Measurements from ENCODE around the gene KLF1.
"Not testable (repeated sequence)": the region's sequence is repeated elsewhere in the genome, so short reads cannot be mapped to it uniquely, and the experiment has no call there.

KLF1 gene

DNA sequence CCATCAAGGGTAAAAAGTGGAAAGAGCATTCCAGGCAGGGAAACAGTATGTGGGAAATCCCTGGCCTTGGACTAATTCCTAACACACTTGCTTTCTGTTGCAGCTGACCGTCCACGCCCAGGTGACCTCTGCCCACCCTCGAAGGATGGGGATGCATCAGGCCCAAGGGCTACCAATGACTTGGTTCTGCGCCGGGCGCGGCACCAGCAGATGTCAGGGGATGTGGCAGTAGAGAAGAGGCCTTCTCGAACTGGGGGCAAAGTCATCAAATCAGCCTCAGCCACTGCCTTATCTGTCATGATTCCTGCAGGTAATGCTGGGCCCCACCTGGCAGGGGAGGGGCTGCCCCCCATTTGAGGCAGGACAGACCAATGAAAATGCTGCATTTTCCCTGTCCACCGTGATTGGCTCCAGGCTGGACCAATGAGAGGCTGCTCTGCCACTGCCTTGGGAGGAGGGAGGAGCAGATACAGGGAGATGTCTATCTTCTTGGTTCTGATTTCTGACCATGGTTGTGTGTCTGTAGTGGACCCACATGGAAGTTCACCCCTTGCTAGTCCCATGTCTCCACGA is 18.4 kb downstream of the KLF1 start:
- DNase-seq (ENCODE audit: extremely low read depth in 1 of 2, low read depth in 1 of 2) = no peak

DNA sequence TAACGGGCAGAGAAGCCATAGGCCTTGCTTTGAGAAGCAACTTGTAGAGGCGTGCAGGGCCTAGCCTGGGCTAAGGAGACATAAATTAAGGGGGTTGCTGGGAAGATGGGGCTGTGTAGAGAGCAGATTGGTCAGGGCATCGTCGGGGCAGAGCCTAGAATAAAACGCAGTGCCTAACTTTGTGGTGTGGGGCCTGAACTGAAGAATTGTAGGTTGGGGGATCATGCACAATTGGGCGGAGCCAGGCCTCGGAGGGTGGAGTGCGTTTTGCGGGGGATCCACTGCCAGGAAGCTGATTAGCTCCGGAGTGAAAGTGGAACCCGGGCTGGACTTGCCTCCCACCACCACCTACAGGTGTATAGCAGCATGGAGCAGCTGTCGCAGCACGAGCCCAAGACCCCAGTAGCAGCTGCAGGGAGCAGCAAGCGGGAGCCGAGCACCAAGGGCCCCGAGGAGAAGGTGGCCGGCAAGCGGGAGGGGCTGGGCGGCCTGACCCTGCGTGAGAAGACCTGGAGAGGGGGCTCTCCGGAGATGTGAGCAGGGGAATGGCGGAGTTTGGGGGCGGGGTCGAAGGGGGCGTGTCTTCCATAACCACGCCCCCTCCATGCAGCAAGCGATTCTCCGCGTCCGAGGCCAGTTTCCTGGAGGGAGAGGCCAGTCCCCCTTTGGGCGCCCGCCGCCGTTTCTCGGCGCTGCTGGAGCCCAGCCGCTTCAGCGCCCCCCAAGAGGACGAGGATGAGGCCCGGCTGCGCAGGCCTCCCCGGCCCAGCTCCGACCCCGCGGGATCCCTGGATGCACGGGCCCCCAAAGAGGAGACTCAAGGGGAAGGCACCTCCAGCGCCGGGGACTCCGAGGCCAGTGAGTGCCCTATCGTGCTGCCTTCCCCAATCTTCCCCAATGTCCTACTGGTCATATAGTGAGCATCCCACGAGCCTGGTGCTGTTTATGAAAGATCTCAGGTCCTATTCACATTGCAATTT is 19.6 kb downstream of the KLF1 start:
- DNase-seq (ENCODE audit: extremely low read depth in 1 of 2, low read depth in 1 of 2) = peak in 1 of 2 donors; percentile 39

DNA sequence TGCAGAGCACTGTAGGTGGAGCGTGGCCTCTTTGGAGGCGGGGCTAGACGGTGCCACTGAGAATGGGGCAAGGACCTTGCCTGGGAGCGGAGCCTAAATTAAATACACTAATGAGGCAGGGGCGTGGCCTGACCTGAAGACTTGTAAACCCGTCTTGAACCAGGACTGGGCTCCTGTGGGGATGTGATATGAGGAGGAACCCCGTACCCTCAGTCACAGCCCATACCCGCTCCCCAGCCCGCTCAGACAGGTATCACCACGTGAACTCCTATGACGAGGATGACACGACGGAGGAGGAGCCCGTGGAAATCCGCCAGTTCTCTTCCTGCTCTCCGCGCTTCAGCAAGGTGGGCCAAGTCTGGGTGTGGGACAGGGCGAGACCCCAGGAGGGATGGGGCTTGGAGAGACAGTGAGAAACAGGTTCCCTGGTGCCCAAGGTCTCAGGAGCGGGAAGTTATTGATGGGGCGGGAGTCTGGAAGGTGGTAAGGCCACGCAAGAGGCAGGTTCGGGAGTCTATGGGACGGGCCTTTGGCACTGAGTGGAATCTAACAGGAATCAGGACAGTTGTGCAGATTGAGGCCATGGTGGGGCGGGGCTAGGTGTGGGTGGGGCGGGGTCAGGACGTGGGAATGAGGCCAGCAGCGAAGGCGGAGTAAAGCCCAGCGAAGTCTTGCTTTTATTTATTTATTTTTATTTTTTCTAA is 20.4 kb downstream of the KLF1 start:
- no peak for DNase-seq (ENCODE audit: extremely low read depth in 1 of 2, low read depth in 1 of 2)

DNA sequence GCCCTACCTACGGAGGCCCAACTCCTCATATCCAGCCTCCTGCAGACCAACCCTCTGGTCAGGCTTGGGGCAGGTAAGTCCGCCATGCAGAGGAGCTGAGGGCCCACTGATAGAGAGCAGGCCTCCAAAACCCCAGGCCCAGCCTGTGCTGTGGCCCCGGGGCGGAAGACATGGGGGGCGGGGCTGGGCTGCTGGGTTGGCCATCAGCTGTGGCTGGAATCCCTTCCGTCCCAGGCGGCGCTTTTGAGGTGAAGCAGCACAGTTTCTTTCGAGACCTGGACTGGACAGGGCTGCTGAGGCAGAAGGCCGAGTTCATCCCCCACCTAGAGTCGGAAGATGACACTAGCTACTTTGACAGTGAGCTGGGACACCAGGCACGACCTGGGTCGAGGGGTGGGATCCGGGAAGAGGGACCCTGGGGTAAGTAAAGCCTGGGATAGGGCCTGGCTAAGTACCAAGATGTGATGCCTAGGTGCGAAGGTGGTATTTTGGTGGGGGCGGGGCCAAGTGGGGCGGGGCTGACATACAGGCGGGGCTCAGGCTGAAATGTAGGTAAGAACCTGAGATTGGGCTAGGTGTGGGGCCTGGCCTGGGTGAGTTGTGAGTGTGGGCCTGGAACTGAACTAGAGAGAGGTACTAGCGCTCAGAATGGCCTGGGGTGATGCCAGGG is 21.1 kb downstream of the KLF1 start:
- DNase-seq (ENCODE audit: extremely low read depth in 1 of 2, low read depth in 1 of 2) = no peak

DNA sequence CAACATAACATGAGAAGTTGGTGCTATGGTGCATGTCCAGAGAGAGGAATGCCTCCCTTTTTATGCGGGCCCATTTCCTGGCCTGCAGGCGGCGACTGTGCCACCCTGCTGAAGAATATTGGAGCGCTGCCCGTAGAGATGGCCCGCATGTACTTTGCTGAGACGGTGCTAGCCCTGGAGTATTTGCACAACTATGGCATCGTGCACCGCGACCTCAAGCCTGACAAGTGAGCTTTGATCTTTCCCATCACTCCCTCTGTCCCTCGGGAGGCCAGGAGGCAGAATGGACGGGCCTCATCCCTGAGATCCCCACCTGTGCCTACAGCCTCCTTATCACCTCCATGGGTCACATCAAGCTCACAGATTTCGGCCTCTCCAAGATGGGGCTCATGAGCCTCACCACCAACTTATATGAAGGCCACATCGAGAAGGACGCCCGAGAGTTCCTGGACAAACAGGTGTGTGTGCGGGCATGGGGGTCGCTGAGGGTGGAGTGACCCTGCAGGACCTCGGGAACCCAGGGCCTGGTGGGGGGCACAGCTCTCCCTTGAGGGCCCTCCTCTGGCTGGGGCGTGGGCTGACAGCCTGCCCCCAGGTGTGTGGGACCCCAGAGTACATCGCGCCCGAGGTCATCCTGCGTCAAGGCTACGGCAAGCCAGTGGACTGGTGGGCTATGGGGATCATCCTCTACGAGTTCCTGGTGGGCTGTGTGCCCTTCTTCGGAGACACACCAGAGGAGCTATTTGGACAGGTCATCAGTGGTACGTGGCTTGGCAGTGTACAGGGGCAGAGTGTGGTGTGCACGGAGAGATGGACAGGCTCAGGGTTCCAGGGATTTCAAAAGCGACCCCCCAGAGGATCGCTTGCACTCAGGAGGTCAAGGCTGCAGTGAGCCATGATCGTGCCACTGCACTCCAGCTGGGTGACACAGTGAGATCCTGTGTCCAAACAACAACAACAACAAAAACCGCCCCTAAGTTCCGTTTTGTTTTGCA is 22.0 kb downstream of the KLF1 start:
- no peak for DNase-seq (ENCODE audit: extremely low read depth in 1 of 2, low read depth in 1 of 2)

DNA sequence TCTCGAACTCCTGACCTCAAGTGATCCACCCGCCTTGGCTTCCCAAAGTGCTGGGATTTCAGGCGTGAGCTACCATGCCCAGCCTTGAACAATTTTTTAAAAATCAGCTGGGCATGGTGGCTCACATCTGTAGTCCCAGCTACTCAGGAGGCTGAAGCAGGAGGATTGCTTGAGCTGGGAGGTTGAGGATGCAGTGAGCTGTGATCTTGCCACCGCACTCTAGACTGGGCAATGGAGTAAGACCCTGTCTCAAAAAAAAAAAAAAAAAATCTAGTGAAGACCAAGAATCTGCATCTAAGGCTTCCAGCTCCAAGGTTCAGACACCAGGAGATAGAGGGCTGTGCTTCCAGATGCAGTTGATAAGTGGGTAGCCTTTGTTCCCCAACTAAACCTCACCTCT is 22.9 kb downstream of the KLF1 start:
- no peak for DNase-seq (ENCODE audit: extremely low read depth in 1 of 2, low read depth in 1 of 2)

DNA sequence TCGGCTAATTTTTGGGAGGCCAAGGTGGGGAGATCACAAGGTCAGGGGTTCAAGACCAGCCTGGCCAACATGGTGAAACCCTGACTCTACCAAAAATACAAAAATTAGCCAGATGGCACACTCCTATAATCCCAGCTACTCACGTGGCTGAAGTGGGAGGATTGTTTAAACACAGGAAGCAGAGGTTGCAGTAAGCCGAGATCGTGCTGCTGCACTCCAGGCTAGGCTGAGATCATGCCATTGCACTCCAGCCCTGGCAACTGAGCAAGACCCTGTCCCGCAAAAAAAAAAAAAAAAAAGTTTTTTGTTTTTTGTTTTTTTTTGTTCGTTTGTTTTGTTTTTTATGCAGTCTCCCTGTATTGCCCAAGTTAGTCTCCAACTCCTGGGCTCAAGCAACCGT is 27.5 kb downstream of the KLF1 start:
- DNase-seq (ENCODE audit: extremely low read depth in 1 of 2, low read depth in 1 of 2) = no peak

DNA sequence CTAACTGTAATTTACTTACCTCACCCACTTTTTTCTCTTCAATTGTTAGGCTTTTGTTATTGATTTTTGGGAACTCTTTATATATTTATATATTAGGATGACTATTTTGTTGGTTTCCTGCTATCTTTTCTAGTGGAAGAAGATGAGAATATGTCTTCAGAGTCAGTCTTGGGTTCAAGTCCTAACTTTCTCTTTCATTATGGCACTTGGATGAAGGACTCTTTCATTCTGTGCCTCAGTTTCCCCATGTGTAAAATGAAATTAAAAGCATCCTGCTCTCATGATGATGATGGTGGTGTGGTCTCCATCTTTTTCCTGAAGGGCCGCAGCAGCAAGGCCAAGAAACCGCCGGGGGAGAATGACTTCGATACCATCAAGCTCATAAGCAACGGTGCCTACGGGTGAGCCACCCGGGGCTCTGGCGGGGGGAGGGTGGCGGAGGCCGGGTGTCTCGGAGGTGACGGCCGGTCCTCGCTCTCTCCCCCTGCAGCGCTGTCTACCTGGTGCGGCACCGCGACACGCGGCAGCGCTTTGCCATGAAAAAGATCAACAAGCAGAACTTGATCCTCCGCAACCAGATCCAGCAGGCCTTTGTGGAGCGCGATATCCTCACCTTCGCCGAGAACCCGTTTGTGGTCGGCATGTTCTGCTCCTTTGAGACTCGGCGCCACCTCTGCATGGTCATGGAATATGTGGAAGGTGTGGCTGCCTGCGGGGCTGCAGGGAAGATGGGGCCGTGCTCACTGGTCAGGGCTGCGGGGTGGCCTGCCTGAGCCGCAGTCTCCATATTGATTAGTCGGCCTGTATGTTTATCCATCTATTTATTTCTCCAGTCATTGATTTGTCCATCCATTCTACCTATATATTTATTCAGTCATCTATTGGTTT is 28.7 kb downstream of the KLF1 start:
- no peak for DNase-seq (ENCODE audit: extremely low read depth in 1 of 2, low read depth in 1 of 2)

DNA sequence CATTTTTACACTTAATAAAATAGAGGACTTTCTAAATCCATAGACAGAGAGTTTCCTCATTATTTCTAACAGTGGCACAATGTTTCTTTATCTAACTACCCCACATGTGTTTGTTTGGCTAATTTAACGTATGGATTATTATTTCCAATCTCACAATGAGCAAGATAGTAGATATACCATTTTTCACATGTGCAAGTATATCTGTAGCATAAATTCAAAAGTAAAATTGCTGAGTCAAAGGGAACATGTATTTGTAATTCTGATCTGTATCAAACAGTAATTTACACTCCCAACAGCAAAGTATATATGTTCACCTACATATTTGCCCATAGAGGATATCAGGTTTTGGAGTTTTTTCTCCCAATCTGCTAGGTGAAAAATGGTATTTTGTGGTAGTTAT is 30.3 kb downstream of the KLF1 start:
- DNase-seq (ENCODE audit: extremely low read depth in 1 of 2, low read depth in 1 of 2) = no peak

DNA sequence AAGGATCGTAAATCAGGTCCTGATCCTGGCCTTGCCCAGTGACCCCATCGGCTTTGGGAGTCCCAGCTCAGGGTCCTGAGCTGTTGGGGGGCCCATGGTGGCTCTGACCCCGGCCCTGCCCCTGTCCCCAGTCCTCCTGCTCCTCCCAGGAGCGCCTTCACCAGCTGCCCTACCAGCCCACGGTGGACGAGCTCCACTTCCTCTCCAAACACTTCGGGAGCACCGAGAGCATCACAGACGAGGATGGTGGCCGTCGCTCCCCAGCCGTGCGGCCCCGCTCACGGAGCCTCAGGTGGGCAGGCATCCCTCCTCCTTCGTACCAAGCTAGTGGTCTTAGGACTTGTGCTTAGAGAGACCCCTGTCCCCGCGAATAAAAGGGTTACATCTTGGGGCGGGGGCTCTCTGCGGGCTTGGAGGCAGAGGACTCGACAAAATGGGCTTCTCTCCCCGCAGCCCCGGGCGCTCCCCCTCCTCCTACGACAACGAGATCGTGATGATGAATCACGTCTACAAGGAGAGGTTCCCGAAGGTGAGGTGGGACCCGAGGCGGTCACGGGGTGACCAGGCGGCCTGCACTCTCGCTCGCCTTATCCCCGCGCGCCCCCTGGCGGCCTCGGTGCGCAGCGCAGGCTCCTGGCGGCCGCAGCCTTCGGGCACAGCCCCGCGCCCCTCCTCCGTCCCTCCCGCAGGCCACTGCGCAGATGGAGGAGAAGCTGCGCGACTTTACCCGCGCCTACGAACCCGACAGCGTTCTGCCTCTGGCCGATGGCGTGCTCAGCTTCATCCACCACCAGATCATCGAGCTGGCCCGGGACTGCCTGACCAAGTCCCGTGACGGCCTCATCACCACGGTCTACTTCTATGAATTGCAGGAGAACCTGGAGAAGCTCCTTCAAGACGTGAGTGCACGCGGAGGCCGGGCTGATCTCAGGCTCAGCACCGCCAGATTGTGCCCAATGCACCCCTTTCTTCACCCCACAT is 39.6 kb downstream of the KLF1 start:
- DNase-seq (ENCODE audit: extremely low read depth in 1 of 2, low read depth in 1 of 2) = peak; percentile 76 to 78

DNA sequence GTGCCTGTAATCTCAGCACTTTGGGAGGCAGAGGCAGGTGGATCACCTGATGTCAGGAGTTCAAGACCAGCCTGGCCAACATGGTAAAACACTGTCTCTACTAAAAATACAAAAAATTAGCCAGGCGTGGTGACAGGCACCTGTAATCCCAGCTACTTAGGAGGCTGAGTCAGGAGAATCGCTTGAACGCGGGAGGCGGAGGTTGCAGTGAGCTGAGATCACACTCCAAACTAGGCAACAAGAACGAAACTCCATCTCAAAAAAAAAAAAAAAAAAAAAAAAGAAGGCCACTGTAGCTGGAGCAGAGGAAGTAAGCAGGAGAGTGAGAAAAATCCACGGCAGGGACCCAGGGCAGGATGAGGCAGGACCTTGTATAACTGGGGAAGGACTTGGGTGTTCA is 40.4 kb downstream of the KLF1 start:
- DNase-seq (ENCODE audit: extremely low read depth in 1 of 2, low read depth in 1 of 2) = not testable (repeated sequence)

DNA sequence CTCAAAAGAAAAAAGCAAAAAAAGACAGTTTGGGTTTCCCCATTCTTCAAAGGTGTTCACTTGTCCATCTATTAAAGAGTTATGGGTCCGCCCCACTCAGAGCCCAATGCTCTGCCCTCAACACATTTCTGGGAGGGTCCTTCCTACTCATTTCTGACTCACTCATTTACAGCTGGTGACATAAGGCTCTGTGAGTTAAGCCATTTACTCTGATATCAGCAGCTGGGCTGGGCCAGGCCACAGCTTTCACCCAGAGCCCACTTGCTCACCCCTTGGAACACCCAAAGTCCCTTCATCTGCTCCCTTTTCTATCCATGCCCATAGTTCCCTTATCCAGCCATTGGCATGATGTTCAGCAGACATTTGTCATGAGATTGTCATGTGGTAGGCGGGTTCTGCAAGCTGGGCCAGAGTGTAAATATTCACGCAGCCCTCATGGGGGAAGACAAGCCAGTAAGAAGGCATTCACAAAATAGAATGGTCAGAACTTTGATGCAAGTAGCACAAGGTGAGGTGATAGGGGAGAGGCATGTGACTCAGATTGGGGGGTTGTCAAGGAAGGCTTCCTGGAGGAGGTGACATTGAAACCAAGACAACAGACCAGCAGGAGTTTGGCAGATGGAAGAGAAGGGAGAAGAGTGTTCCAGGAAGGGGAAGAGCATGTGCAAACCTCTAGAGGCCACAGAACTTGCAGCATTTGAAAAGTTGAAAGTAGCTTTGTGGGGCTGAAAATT is 42.8 kb downstream of the KLF1 start:
- DNase-seq (ENCODE audit: extremely low read depth in 1 of 2, low read depth in 1 of 2) = no peak

DNA sequence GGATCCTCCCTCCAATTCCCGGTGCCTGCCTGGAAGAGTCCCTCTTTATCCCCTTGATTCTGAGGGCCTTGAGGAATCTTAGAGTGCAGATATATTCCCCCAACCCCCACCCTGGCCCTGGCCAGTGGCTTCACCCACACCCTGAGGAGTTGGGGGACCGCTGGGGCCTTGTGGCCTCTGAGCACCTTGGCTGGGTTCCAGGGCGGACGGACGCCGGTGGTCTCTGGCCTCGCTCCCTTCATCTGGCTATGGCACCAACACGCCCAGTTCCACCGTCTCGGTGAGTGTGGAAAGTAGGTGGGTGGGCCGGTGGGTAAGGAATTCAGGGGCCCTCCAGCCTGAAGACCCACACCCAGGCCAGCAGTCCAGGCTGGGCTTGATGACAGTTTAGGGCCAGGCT is 43.7 kb downstream of the KLF1 start:
- no peak for DNase-seq (ENCODE audit: extremely low read depth in 1 of 2, low read depth in 1 of 2)

DNA sequence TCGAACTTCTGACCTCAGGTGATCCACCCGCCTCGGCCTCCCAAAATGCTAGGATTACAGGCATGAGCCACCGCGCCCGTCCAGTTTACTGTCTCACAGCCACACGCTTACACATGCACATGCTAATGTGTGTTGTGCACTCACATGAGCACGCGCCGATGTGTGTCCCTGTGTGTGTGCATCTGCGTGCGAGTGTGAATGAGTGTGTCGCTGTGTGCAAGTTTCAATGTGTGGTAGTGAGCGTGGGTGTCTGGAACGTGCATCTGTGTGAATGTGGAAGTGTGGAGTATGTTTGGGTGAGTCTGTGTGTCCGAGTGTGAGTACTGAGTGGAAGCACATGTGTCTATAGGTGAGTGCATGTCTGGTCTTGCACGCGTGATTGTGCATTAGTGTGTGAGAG is 44.5 kb downstream of the KLF1 start:
- DNase-seq (ENCODE audit: extremely low read depth in 1 of 2, low read depth in 1 of 2) = no peak

DNA sequence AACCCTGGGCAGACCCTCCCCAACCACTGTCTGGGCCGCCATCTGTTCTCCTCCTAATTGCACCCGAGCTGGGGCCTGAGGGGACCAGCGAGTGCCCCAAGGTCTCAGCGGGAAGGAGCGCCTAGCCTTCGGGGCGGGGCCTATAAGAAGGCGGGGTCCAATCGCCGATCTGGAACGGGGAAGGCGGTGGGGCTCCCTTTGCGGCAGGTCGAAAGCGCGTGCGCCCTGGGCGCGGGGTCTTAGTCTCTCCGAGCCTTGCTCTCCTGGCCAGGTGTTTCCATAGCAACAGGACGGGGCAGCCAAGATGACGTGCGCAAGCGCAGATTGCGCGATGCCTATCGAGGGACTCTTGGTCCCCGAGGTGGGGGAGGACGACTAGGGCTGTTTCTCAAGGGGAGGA is 45.9 kb downstream of the KLF1 start:
- no peak for DNase-seq (ENCODE audit: extremely low read depth in 1 of 2, low read depth in 1 of 2)

DNA sequence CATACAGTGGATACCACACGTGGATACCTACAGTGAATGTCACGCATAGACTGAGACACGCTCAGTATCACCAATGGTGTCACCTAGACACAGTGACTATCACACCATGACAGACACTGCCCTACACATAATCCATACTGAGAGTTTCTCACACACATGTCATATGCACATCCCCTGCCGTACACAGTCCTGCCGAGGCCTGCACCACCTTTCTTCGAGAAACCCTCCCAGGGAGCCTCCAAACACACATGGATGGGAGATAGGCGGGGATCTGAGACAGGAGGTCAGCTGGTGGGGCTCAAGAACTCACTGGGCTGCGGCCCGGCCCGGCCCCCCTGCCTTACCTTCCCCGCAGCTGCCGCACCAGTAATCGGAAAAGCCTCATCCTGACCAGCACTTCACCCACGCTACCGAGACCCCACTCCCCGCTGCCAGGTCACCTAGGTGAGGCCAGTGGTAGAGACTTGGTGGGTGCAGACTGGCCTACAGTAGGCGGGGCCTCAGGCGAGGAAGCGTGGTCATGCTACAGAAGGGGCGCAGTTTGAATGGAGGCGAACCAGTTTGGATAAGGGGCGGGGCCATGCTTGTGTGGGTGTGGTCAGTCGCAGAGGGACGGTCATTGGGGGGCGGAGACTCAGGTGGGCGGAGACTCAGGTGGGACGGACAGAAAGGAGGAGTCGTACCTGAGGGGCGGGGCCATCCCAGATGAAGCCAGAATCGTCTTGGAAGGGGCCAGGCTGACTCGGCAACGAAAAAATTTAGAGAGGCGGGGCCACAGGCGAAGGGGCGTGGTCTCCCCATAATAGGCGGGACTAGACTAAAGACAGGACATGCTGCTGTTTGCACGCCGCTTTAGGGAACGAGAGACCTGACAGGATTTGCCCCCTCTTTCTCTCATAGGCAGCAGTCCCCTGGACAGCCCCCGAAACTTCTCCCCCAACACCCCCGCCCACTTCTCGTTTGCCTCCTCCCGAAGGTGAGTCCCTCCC is 46.6 kb downstream of the KLF1 start:
- DNase-seq (ENCODE audit: extremely low read depth in 1 of 2, low read depth in 1 of 2) = peak in 1 of 2 donors; percentile 63
